Inflammatory macrophage (primary cell): ENCODE results near the gene CD302.
"Not testable (repeated sequence)": the region's sequence is repeated elsewhere in the genome, so short reads cannot be mapped to it uniquely, and the experiment has no call there.

Source experiments
- DNase-seq, 2 donors: peaks; one replicate each; pipeline ENCODE4 v3.0.0-alpha.2; 2020 to 2022

Gene CD302

DNA sequence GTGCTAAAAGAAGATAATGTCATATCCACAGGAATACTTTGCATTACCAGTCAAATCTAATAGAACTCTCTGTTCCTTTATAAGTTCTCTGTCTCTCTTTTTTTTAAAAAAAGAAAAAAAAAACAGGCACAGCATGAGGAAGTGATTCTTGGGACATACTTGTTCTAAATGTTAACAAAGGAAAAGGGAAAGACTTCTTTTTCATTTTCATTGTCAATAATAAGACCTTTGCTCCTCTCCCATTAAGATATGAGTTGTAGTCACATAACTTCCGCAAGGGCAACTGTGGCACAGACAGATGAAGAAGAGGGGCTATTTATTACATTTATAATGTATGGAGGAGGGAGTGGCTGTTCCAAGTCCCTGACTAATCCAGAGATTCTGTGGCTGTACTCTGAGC is 4.7 kb downstream of the CD302 start:
- DNase-seq = peak; percentile 7 to 73

DNA sequence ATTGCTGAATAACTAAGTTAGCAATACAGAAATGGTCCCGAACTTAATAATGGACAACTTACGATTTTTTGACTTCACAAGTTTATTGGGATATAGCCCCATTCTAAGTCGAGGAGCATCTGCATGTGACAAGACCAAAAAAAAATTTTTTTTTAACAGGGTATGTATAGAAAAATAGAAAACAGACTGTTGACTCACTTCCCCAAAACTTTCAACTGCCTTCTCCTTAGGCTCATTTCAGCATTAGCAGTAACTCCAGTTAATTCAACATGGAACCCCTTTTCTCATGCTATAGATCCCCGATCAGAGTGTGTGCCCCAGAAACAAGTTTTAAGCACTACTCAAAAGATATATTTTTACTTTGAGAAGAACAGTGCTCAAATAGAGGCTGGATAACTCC is 5.4 kb downstream of the CD302 start:
- peak; percentile 6 to 47 for DNase-seq

DNA sequence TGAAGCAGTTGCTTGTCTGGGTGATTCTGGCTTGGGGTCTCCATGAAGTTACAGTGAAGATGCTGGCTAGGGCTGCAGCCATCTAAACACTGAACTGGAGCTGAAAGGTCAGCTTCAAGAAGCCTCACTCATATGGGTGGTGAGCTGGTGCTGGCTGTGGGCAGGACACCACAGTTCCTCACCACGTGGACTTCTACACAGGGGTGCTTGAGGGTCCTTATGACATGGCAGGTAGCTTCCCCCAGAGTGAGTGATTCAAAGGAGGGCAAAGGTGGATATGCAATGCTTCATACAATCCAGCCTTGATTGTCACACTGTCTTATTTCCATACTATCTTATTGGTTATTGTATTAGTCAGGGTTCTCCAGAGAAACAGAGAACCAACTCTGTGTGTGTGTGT is 6.0 kb downstream of the CD302 start:
- DNase-seq = no peak

DNA sequence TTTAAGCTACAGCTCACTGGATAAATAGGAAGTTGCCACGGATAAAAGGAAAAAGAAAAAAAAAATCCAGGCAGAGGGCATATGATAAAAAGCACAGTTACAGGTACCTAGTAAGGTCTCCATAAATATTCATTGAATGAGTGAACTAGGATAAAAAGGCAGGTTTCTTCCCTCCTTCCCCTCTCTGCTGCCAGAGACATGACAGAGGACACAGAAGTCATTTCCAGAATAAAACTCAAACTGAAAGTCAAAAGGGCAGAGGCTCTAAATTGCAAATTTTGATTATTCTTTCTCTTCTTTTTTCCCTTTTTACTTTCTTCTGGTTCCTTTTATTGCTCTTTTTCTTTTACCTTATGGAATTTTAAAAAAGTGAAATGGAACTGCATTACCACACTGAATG is 7.7 kb downstream of the CD302 start:
- no peak for DNase-seq

DNA sequence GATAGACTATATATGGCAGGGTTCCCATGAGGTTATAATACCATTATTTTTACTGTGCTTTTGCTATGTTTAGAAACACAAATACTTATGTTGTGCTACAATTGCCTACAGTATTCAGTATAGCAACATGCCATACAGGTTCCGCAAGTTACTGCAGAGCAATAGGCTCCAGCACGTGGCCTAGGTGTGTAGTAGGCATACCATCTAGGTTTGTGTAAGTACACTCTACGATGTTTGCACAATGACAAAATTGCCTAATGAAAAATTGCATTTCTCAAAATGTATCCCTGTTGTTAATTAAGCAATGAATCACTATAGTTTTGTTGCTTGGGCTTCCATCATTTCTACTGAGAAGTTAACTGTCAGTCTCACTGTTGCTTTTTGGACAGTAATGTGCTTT is 9.8 kb downstream of the CD302 start:
- DNase-seq = peak in 1 of 2 donors; percentile 69

DNA sequence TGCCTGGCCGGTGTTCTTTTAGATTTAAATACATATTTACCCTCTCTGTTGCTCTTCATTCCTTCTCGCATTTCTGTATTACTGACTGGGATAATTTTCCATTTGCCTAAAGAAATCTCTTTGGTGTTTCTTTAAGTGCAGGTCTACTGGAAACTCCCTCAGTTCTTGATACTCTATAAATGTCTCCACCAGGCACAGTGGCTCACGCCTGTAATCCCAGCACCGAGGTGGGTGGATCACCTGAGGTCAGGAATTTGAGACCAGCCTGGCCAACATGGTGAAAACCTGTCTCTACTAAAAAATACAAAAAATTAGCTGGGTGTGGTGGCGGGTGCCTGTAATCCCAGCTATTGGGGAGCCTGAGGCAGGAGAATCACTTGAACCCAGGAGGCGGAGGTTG is 10.4 kb downstream of the CD302 start:
- not testable (repeated sequence) for DNase-seq

DNA sequence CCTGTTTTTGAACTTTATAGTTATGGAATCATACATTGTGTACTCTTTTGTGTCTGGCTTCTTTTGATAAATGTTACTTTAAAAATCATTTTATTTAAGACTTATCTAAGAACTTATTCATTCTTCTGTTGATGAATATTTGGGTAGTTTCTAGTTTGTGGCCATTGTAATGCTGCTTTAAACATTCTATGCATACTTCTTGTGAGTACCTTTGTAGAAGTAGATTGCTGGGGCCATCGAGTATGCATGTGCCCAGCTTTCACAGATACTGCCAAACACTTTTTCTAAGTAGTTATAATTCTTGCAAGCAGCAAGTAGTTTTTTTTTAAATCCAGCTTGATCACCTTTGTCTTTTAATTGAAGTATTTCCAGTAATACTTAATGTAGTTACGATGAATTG is 11.1 kb downstream of the CD302 start:
- no peak for DNase-seq

DNA sequence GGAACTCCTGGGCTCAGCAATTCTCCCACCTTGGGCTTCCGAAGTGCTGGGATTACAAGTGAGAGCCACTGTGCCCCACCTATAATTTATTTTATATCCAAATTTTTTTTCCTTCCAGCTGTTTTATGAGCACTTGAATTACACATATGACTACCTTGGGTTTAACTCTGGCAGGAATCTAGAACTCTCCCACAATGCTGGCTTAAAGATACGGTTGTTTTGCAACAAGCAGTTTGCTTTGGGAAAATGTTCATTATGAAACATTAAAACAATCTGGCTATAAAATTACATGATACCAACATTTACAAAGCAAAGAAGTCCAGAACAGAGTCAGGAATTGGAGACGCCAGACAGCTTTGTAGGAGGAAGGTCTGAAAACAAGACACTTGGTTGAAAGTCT is 12.8 kb downstream of the CD302 start:
- DNase-seq = no peak

DNA sequence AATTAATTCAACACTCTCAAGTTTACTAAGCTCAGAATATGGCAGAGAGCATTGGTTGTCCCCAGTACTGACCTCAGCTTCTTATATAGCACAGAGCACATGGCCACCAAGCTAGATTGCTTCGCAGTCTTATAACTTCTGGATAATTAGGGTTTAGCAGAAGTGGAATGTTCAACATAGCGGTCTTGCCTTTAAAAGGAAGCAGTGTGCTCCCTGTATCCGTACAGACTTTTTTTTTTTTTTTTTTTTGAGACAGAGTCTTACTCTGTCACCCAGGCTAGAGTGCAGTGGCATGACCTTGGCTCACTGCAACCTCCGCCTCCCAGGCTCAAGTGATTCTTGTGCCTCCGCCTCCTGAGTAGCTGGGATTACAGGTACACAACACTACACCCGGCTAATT is 13.3 kb downstream of the CD302 start:
- DNase-seq = peak; percentile 51 to 65

DNA sequence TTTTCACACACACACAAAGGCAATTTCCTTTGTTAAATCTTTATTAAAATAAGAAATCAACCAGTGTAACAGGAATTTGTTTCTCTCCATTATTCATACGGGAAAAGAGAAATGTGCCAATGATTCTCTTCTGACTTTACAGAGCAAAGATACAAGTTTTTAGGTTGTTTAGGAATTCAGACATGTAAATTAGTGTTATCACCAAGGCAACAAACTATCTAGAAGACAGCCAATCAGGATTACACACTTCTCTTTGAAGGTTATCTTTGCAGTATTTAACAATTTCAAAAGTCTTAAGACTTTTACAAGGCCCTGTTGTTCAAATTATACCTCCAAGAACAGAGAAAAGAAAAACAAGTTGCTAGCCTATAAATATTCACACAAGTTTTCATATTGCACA is 14.5 kb downstream of the CD302 start:
- no peak for DNase-seq

DNA sequence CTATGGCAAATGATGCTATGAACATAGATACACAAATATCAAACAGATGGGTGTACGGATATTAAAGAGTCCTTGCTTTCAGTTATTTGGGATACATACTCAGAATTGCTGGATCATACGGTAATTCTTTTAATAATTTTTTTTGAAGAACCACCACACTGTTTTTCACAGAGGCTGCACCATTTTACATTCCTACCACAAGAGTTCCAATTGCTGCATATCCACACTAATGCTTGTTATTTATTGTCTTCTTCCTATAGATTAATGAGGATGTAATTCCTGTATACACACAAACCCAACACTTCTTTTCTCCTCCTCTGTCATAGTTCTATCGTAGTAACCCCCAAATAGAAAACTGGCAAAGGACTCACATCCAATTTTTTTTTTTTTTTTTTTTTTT is 21.7 kb downstream of the CD302 start:
- no peak for DNase-seq

DNA sequence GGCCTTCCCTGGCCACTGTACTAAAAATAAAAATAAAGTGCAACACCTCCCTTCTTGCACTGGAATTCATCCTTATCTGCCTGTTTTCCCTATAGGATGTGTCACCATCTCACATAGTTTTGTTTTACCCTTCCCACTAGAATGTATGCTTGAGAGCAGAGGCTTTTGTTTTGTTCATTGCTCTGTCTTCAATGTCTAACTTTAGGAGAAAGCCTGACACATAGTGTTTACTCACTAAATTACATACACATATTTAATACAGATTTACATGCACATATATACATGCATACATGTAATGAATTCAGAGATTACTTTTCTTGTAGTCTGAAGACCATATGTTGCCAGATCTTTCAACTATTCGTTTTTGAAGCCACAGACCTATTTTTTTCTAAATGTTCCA is 23.0 kb downstream of the CD302 start:
- DNase-seq = no peak

DNA sequence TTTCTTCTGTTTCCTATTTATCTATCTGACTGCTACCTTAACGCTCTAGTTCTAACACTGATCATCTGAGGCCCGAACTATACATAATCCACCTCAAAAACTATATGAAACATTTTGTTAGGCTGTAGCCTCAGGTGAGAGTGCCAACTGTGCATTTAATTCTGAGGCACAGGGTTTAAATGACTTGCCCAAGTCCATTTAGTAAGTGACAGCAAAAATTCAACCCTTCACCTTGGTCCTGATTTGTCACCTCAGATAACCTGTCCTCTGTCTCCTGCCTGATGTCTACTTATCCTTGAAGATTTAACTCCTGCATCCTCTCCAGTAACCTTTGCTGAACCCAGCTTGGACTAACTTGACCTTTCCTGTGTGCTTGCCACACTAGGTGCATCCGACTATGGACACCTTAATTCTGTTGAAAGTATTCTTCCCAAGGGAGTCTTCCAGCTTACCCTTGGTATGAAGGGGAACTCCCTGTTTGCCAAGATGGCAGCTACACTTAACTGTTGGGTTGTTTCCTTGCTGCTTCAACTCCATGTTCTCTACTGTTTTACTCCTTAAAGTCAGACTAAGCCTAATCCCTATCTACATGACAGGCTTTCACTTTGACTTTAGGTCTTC is 23.5 kb downstream of the CD302 start:
- no peak for DNase-seq

DNA sequence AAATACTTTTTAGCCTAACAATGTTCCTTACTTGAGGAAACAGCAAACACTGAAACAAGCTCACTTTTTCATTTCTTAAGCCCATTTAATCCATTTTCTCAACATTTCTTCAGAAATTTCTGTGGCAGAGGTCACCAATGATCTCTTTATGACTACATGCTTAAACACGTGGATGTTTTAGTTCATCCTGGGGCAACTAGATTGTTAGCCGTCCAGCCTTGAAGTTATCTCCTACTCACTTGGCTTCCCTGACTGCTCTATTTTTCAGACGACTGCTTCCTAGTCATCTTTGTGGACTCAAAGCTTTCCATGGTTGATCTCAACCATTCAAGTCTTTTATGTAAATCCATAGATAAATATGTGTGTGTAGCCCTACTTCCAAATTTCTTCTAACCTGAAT is 24.1 kb downstream of the CD302 start:
- no peak for DNase-seq

DNA sequence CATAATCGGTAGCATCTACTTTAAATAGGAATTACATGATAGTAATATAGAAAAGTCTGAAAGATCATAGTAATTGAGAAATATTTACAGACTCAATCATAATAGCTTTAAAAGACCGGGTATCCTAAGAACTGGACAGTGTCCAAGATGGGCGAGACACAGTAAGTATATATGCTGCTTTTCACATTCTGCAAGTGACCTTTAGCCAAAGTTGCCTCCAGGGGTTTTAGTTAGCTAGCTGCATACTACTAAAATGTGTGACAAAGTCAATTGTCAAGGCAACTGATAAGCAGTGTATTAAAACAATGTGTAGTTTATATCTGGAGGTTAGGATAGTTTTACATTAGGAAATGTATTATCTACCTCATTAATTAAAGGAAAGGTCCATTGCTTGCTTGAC is 24.6 kb downstream of the CD302 start:
- DNase-seq = no peak

DNA sequence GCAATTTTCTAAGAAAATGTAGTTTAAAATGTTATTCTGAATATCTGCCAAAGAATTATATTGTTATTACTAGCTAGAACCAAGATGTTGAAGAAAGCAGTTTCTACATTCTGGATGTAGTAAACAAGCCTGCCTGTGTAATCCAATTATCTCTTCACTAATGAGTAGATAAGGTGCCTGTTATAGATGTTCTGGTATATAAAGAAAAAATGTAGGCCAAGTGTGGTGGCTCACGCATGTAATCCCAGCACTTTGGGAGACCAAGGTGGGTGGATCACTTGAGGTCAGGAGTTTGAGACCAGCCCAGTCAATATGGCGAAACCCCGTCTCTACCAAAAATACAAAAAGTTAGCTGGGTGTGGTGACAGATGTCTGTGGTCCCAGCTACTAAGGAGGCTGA is 28.9 kb downstream of the CD302 start:
- DNase-seq = no peak

DNA sequence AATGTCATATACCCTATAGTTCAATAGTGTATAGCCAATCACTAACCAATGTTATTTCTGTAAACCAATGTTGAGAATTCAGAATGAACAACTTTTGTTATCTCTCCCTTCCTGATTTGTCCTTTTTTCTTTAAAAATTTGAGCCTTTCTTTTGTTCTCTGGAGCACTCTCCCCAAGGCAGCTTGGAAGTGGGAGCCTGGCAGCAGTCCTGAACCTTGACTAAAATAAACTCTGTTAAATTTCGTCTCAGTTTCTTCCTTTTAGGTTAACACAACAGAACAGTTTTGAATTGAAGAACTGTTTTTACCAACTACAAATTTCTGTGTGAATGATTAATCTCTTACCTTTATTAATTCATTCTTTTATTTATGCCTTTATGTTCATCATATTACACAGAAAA is 35.9 kb downstream of the CD302 start:
- DNase-seq = no peak

DNA sequence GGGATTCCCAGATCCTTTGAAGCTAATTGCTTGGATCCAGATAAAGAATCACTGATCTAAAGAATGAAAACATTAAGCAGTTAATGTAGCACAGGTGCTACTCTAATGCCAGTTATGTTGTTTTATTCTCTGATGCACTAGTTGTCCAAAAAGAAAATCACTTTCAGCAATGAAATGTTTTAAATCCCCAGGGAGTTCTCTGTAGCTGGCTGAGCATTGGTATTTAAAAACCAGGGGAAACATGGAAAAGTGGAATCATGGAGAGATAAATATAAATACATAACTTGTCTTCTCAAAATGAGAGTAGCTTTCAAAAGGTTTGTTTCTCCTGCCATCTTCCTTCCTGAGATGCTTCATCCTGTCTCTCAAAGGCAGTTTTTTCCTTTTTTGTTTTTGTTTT is 37.7 kb downstream of the CD302 start:
- DNase-seq = no peak

DNA sequence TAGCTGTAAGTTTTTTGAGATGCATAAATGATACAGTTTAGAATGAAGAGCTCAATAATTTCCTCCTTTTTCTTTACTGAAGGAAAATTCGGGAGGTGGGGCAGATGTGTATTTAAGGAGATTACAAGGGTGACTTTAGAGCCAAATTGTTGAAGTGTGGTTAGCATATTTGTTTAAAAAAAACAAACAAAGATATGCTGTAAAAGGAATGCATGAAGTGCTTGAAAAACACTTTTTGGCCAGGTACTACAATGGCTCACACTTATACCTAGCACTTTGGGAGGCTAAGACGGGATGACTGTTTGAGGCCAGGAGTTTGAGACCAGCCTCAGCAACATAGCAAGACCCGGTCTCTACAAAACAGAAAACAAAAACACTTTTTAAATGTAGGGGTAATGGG is 38.4 kb downstream of the CD302 start:
- DNase-seq = no peak

DNA sequence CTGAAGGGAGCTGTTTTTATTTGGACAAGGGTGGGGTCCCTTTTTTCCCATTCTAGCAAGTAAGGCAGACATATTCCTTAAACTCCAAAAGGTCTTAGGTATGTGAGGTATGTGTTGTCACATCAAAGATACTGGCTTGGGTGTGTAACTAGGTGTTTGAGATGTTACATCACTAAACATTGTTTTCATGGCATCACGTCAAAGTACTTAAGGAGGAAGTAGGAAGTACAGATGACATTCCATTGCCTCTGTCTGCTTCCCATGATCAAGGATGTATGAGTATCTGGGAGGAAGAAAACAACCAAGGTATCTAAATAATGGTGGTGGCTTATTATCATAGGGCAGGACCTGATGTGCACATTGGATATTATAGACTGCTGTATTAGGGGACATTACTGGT is 39.3 kb downstream of the CD302 start:
- DNase-seq = no peak

DNA sequence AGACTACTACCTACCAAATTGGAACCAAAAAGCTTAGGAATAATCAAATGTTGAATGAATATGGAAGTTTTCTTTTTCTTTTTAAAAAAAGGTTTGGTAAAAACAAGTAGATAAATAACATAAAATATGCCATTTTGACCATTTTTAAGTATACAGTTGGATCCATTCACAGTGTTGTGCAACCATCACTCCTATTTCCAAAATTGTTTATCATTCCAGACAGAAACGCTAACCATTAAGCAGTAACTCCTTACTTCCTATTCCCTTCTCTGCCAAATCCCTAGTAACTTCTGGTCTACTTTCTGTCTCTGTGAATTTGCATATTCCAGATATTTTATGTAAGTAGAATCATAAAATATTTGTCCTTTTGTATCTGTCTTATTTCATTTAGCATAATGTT is 39.8 kb downstream of the CD302 start:
- DNase-seq = no peak

DNA sequence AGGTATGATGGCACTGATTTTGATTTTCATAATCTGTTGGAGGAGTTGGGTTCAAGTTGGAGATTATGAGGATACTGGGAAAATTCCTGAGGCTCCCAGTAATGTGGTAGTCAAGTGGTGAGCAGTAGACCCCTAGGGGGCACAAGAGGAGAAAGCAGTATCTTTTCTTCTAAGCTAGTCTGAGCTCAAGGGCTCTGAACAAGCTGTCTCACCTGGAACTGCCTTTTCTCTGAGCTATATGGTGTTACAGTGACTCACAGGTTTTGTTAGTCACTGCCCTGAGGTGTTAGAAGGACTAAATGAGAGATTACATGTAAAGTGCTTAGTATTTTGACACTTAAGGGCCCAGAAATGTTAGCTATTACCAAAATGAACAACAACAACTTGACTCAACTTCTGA is 42.2 kb downstream of the CD302 start:
- no peak for DNase-seq

DNA sequence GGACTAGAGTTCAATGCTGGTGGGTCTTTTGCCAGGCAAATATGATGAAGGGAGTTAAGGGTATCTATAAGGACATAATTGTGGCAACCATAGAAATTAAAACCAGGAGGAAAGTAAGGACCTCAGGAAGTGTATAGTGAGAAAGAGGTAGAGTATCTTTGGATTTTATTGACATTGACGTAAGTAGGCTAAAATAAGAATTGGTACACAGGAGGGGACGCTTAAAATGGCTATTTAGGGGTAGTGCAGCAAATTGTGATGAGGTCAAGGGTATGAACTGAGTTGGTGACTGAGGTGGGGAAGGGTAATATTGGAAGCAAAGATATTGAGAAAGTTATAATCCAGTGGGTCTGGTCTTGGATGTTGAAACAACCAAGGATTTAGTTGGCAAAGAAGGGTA is 43.0 kb downstream of the CD302 start:
- DNase-seq = no peak

DNA sequence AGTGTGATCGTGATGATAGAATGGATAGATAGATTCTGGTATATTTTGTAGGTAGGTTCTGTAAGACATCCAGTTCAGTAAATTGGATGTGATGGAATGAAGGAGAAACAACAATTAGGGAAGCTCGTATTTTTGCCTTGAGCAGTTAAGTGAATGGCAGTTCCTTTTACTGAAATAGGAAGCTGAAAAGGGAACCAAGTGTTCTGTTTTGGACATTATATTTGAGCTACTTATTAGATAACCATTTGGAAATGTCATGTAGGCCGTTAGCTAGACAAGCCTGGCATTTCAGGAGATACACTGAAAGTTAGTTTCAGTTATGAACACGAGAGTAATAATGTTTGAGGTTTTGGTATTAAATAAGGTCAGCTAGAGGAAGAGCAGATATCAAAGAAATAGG is 44.2 kb downstream of the CD302 start:
- DNase-seq = peak; percentile 65 to 90

DNA sequence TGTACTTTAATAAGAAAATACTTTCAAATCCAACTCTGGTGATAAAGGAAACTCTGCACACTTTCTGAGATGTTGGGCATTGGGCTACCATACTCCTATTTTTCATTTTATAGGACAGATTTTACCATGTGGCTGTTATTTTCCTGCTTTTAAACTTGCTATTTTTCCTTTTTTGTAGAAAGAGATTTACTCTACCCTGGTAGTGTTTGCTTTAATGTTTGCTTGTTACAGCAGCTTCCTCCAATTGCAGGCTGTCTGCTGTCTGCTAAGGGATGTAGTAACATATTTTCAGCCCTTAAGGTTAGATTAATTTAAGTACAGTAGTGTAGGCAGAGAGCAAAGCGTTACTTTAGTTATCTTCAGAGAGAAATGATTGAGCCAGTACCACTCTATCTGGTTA is 47.1 kb downstream of the CD302 start:
- no peak for DNase-seq

DNA sequence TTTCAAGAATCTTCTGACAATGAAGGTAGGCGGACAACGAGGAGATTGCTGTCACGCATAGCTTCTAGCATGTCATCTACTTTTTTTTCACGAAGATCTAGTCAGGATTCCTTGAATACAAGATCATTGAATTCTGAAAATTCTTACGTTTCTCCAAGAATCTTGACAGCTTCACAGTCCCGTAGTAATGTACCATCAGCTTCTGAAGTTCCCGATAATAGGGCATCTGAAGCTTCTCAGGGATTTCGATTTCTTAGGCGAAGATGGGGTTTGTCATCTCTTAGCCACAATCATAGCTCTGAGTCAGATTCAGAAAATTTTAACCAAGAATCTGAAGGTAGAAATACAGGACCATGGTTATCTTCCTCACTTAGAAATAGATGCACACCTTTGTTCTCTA is 49.9 kb downstream of the CD302 start:
- DNase-seq = no peak
